ENCODE data around the gene RASEF.

Gene RASEF

GRCh38 chr9:83047839-83048775, 14.8 kb downstream of the RASEF start:
- peak; percentile 64; the same call in 1 of the 2 replicates for TF ChIP-seq REST (IDR thresholded peaks at IDR 0.05; ENCODE audit: low read depth)
- TF ChIP-seq TCF12 (IDR thresholded peaks at IDR 0.05; ENCODE audit: low read depth), result peak; percentile 57; the same call in 1 of the 2 replicates
- peak; percentile 59; the same call in 1 of the 2 replicates for TF ChIP-seq MAX (IDR thresholded peaks at IDR 0.05)
- TF ChIP-seq EGR1 (IDR thresholded peaks at IDR 0.05), result no peak
- no peak for TF ChIP-seq ZBTB7A (IDR thresholded peaks at IDR 0.05; ENCODE audit: low read depth)
- TF ChIP-seq CEBPB (IDR thresholded peaks at IDR 0.05), result peak; percentile 35
- TF ChIP-seq TEAD4 (IDR thresholded peaks at IDR 0.05), result 0 out of 2 replicates have a peak, but pooled peaks have one; percentile 14
- TF ChIP-seq EP300 (IDR thresholded peaks at IDR 0.05; ENCODE audit: borderline replicate concordance), result peak; percentile 58; the same call in 1 of the 2 replicates
- peak; percentile 88 for TF ChIP-seq NFIC (IDR thresholded peaks at IDR 0.05)

- TF ChIP-seq TCF12 (IDR thresholded peaks at IDR 0.05; ENCODE audit: low read depth) (no peak), NFIC (IDR thresholded peaks at IDR 0.05) (no peak), TAF1 (IDR thresholded peaks at IDR 0.05; ENCODE audit: low read depth) (no peak), FOXM1 (IDR thresholded peaks at IDR 0.05; ENCODE audit: borderline replicate concordance, low read depth) (no peak), REST (IDR thresholded peaks at IDR 0.05; ENCODE audit: low read depth) (no peak), EGR1 (IDR thresholded peaks at IDR 0.05) (no peak), YY1 (IDR thresholded peaks at IDR 0.05; ENCODE audit: low read depth) (no peak), ZBTB7A (IDR thresholded peaks at IDR 0.05; ENCODE audit: low read depth) (no peak), USF1 (IDR thresholded peaks at IDR 0.05) (no peak), TEAD4 (IDR thresholded peaks at IDR 0.05) (no peak), CREB1 (IDR thresholded peaks at IDR 0.05; ENCODE audit: low read depth) (no peak), RAD21 (IDR thresholded peaks at IDR 0.05; ENCODE audit: low read depth) (no peak), MAX (IDR thresholded peaks at IDR 0.05) (no peak), EP300 (IDR thresholded peaks at IDR 0.05; ENCODE audit: borderline replicate concordance) (no peak), CEBPB (IDR thresholded peaks at IDR 0.05) (no peak)
These were observed 19.3 kb downstream of the RASEF start for GRCh38 chr9:83043597-83043996.

- TF ChIP-seq NFIC (IDR thresholded peaks at IDR 0.05) (no peak), MAX (IDR thresholded peaks at IDR 0.05) (no peak), TEAD4 (IDR thresholded peaks at IDR 0.05) (no peak), RAD21 (IDR thresholded peaks at IDR 0.05; ENCODE audit: low read depth) (no peak)
These were observed 21.2 kb downstream of the RASEF start for GRCh38 chr9:83041771-83042170.

GRCh38 chr9:83039303-83039702, 23.6 kb downstream of the RASEF start:
- no peak for TF ChIP-seq USF1 (IDR thresholded peaks at IDR 0.05)
- TF ChIP-seq CREB1 (IDR thresholded peaks at IDR 0.05; ENCODE audit: low read depth), result no peak

- TF ChIP-seq NFIC (IDR thresholded peaks at IDR 0.05), result no peak
- no peak for TF ChIP-seq TAF1 (IDR thresholded peaks at IDR 0.05; ENCODE audit: low read depth)
- TF ChIP-seq YY1 (IDR thresholded peaks at IDR 0.05; ENCODE audit: low read depth), result no peak
- TF ChIP-seq USF1 (IDR thresholded peaks at IDR 0.05), result no peak
- TF ChIP-seq TCF12 (IDR thresholded peaks at IDR 0.05; ENCODE audit: low read depth), result no peak
- no peak for TF ChIP-seq RAD21 (IDR thresholded peaks at IDR 0.05; ENCODE audit: low read depth)
These were observed 26.9 kb downstream of the RASEF start for GRCh38 chr9:83036043-83036442.
